ENCODE measurements around the gene GIT1.

DNA sequence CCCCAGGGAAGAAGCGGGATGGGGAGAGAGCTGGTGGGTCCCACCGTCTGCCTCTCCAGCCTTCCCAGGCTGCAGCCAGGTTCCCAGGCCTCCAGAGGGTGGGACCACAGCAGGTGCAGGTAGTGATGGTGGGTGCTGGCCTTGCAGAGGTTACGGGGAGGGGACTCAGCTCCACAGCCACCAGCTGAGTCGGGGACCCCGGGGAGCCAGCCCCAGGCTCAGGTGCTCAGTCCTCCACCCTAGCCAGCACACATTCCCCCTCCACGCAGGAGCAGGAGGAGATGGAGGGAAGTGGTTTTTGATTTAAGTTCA is 15.9 kb downstream of the GIT1 start:
- no peak for TF ChIP-seq TARDBP (IDR thresholded peaks at IDR 0.05)
- TF ChIP-seq, protein P1, sequence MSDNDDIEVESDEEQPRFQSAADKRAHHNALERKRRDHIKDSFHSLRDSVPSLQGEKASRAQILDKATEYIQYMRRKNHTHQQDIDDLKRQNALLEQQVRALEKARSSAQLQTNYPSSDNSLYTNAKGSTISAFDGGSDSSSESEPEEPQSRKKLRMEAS (CRISPR knock-in tag; IDR thresholded peaks at IDR 0.05) = no peak
- TF ChIP-seq POLR2AphosphoS5 (IDR thresholded peaks at IDR 0.05; ENCODE audit: control insufficient read depth, insufficient read depth, low read depth, low read length) = no peak
- no peak for TF ChIP-seq ZBTB1 (CRISPR knock-in tag; IDR thresholded peaks at IDR 0.05; ENCODE audit: borderline replicate concordance, low read depth)

Data from K562 (cell line).